ENCODE results near the gene CDCA4.

Gene CDCA4

GRCh38 chr14:105011312-105011990 lies 9.4 kb downstream of the CDCA4 start:
- DNase-seq = no peak

GRCh38 chr14:105010891-105011291 lies 10.0 kb downstream of the CDCA4 start:
- DNase-seq = no peak

- DNase-seq = no peak
Observed at GRCh38 chr14:105010106-105010505, 10.8 kb downstream of the CDCA4 start.

GRCh38 chr14:105007593-105008264 lies 13.2 kb downstream of the CDCA4 start:
- no peak for DNase-seq

GRCh38 chr14:105006831-105007592 lies 13.9 kb downstream of the CDCA4 start:
- no peak for DNase-seq

- no peak for DNase-seq
Observed at GRCh38 chr14:105005929-105006830, 14.7 kb downstream of the CDCA4 start.

- no peak for DNase-seq
Observed at GRCh38 chr14:105005329-105005928, 15.5 kb downstream of the CDCA4 start.

GRCh38 chr14:104999361-104999760 lies 21.5 kb downstream of the CDCA4 start:
- DNase-seq = no peak

GRCh38 chr14:104998801-104999200 lies 22.1 kb downstream of the CDCA4 start:
- DNase-seq = no peak

- DNase-seq = no peak
Observed at GRCh38 chr14:104996483-104996882, 24.4 kb downstream of the CDCA4 start.

- DNase-seq = no peak
Observed at GRCh38 chr14:104996032-104996431, 24.9 kb downstream of the CDCA4 start.

- no peak for DNase-seq
Observed at GRCh38 chr14:104994978-104995377, 25.9 kb downstream of the CDCA4 start.

- DNase-seq = no peak
Observed at GRCh38 chr14:104993808-104994591, 26.9 kb downstream of the CDCA4 start.

- DNase-seq = no peak
Observed at GRCh38 chr14:104993306-104993705, 27.6 kb downstream of the CDCA4 start.

- no peak for DNase-seq
Observed at GRCh38 chr14:104992501-104992900, 28.4 kb downstream of the CDCA4 start.

- DNase-seq = no peak
Observed at GRCh38 chr14:104991896-104992230, 29.0 kb downstream of the CDCA4 start.

- no peak for DNase-seq
Observed at GRCh38 chr14:104989951-104990303, 31.0 kb downstream of the CDCA4 start.

GRCh38 chr14:104989236-104989950 lies 31.5 kb downstream of the CDCA4 start:
- no peak for DNase-seq

- no peak for DNase-seq
Observed at GRCh38 chr14:104986487-104987164, 34.3 kb downstream of the CDCA4 start.

GRCh38 chr14:104985675-104986486 lies 35.0 kb downstream of the CDCA4 start, which contains the start of gene CLBA1:
TSS of gene CLBA1 (plus strand) at chr14:104985788. CDS start at chr14:104986432, 644 bp downstream.
- DNase-seq = peak; percentile 55

Data from KG1 (cell line).